HCT116 (cell line): ENCODE measurements around the gene LCN2. TPM values are rescaled to one million over a fixed set of nuclear protein-coding genes. Genes with fewer than 3 reads are reported as not detected.

Experiments used
- ATAC-seq: fragments of 200-7000 bp; cut with Tn5 transposase; 2 replicates; pipeline ENCODE4 v1.9.1; 2020; ENCODE audit warnings: mild to moderate bottlenecking, moderate library complexity
- BruUV-seq: library from RNA; stranded (reverse); fragments of 400-500 nt; replicated peaks from 2 replicates; lab custom pipeline; 2021; lab: Mats Ljungman, UMichigan
- CTCF ChIA-PET: fragments of 300-600 bp; sonication (Branson Sonifier 250); formaldehyde crosslinking; loops from one replicate; lab custom pipeline; 2021; ENCODE audit warnings: antibody characterized with exemption; lab: Charles Lee
- POLR2A ChIA-PET: fragments of 300-600, 350-600 bp; sonication (Branson Sonifier 250); formaldehyde crosslinking; loops from one replicate; lab custom pipeline; 2021; ENCODE audit warnings: antibody characterized with exemption; lab: Charles Lee
- RAD21 ChIA-PET, 2 experiments: fragments of 300-600 bp; sonication (Branson Sonifier 250); formaldehyde crosslinking; loops; one replicate each; lab custom pipeline; 2023; ENCODE audit warnings: low total read pairs in 2 of 2; ENCODE audit not compliant: uncharacterized antibody in 2 of 2, unreplicated experiment in 2 of 2, low non-redundant PET in 1 of 2; lab: Charles Lee
- DNase-seq: peaks from one replicate; pipeline ENCODE4 v3.0.0-alpha.2; 2010; ENCODE audit warnings: low read depth, low spot score
- H2AFZ ChIP-seq: fragments of 200-600 bp; shearing (Covaris generic), sonication (generic); 2 replicates; pipeline ENCODE4 v1.6.1; 2017; ENCODE audit warnings: low read depth, mixed run types, mixed read lengths, antibody characterized with exemption, low read length; ENCODE audit not compliant: poor library complexity, severe bottlenecking
- H3K27ac ChIP-seq: 2 replicates; pipeline ENCODE4 v1.5.1; 2012; ENCODE audit warnings: low read depth, low read length
- H3K27me3 ChIP-seq: fragments of 200-600 bp; sonication (generic); 2 replicates; pipeline ENCODE4 v1.6.1; 2016; ENCODE audit warnings: mixed run types, low read length, mixed read lengths; ENCODE audit not compliant: insufficient read depth
- H3K36me3 ChIP-seq, 2 experiments: fragments of 200-500 bp in 1 of 2; fragments of 200-600 bp in 1 of 2; sonication (Bioruptor generic) in 1 of 2; sonication (generic) in 1 of 2; 2 replicates each; pipeline versions ENCODE4 v1.5.1 to v1.6.1; 2014 to 2016; ENCODE audit warnings: low read length in 2 of 2, inconsistent platforms in 1 of 2, mixed read lengths in 1 of 2, mixed run types in 1 of 2; ENCODE audit not compliant: insufficient read depth in 2 of 2, control insufficient read depth in 1 of 2
- H3K4me1 ChIP-seq, 2 experiments: fragments of 200-600 bp in 1 of 2; sonication (generic) in 1 of 2; 2 replicates each; pipeline versions ENCODE4 v1.5.1 to v1.6.1; 2012 to 2017; ENCODE audit warnings: low read length in 2 of 2, inconsistent platforms in 1 of 2, mild to moderate bottlenecking in 1 of 2, mixed read lengths in 1 of 2, mixed run types in 1 of 2, moderate library complexity in 1 of 2; ENCODE audit not compliant: insufficient read depth in 2 of 2, control insufficient read depth in 1 of 2
- H3K4me2 ChIP-seq: fragments of 200-600 bp; sonication (generic); 2 replicates; pipeline ENCODE4 v1.6.1; 2017; ENCODE audit warnings: mixed run types, low read length, mixed read lengths
- H3K4me3 ChIP-seq, 2 experiments: fragments of 200-600 bp in 1 of 2; sonication (generic) in 1 of 2; replicated peaks in 1 of 2; 2 replicates each; pipeline ENCODE4 v1.5.1; 2011 to 2016; ENCODE audit warnings: low read length in 2 of 2, control low read depth in 1 of 2, low read depth in 1 of 2, mild to moderate bottlenecking in 1 of 2, mixed read lengths in 1 of 2, mixed run types in 1 of 2
- H3K79me2 ChIP-seq: fragments of 200-600 bp; sonication (generic); 2 replicates; pipeline ENCODE4 v1.6.1; 2017; ENCODE audit warnings: mild to moderate bottlenecking, mixed run types, low read length, moderate library complexity, mixed read lengths; ENCODE audit not compliant: insufficient read depth
- H3K9ac ChIP-seq: fragments of 200-600 bp; sonication (generic); 2 replicates; pipeline ENCODE4 v1.6.1; 2016; ENCODE audit warnings: low read length, mixed read lengths
- H3K9me2 ChIP-seq: fragments of 200-600 bp; sonication (generic), shearing (Covaris generic); 2 replicates; pipeline ENCODE4 v1.6.1; 2017; ENCODE audit warnings: mixed run types, mild to moderate bottlenecking, moderate library complexity; ENCODE audit not compliant: insufficient read depth
- H3K9me3 ChIP-seq, 2 experiments: fragments of 200-500 bp in 1 of 2; fragments of 200-600 bp in 1 of 2; sonication (Bioruptor generic) in 1 of 2; sonication (generic) in 1 of 2; 2 replicates each; pipeline ENCODE4 v1.6.1; 2014 to 2017; ENCODE audit warnings: low read length in 2 of 2, mixed read lengths in 2 of 2, inconsistent platforms in 1 of 2, low read depth in 1 of 2, mild to moderate bottlenecking in 1 of 2, mixed run types in 1 of 2, moderate library complexity in 1 of 2; ENCODE audit not compliant: control insufficient read depth in 1 of 2, insufficient read depth in 1 of 2
- H4K20me1 ChIP-seq: fragments of 200-600 bp; sonication (generic), shearing (Covaris generic); 2 replicates; pipeline ENCODE4 v1.6.1; 2017; ENCODE audit warnings: mixed run types, mild to moderate bottlenecking, moderate library complexity; ENCODE audit not compliant: insufficient read depth
- CBX3 ChIP-seq: IDR thresholded peaks from 2 replicates; pipeline ENCODE4 v1.6.1; 2012; ENCODE audit warnings: low read depth
- CEBPB ChIP-seq: IDR thresholded peaks from 2 replicates; pipeline ENCODE4 v1.6.1; 2012; ENCODE audit warnings: low read depth
- EGR1 ChIP-seq: IDR thresholded peaks from 2 replicates; pipeline ENCODE4 v1.6.1; 2012; ENCODE audit warnings: low read depth
- ELF1 ChIP-seq: IDR thresholded peaks from 2 replicates; pipeline ENCODE4 v1.6.1; 2012; ENCODE audit warnings: low read depth, borderline replicate concordance
- EZH2 ChIP-seq: fragments of 200-600 bp; sonication (generic); IDR thresholded peaks from 2 replicates; pipeline ENCODE4 v1.6.1; 2017; ENCODE audit warnings: antibody characterized with exemption, mixed run types
- EZH2phosphoT487 ChIP-seq: fragments of 200-600 bp; IDR thresholded peaks from 2 replicates; pipeline ENCODE4 v1.6.1; 2018; ENCODE audit warnings: antibody characterized with exemption, borderline replicate concordance
- FOSL1 ChIP-seq: IDR thresholded peaks from 2 replicates; pipeline ENCODE4 v1.6.1; 2012; ENCODE audit warnings: low read depth
- POLR2A ChIP-seq: IDR thresholded peaks from 2 replicates; pipeline ENCODE4 v1.7.0; 2011; ENCODE audit warnings: borderline replicate concordance; ENCODE audit not compliant: insufficient read depth, insufficient read length; ENCODE audit errors: extremely low read depth
- POLR2AphosphoS5 ChIP-seq: IDR thresholded peaks from 2 replicates; pipeline ENCODE4 v1.6.1; 2011; ENCODE audit warnings: mild to moderate bottlenecking, low read depth, low read length, moderate library complexity
- RAD21 ChIP-seq: IDR thresholded peaks from 2 replicates; pipeline ENCODE4 v1.6.1; 2012; ENCODE audit warnings: low read depth, mild to moderate bottlenecking
- SIN3A ChIP-seq: IDR thresholded peaks from 2 replicates; pipeline ENCODE4 v1.6.1; 2012; ENCODE audit warnings: low read depth
- SP1 ChIP-seq: IDR thresholded peaks from 2 replicates; pipeline ENCODE4 v1.6.1; 2012; ENCODE audit warnings: low read depth
- SRF ChIP-seq: IDR thresholded peaks from 2 replicates; pipeline ENCODE4 v1.6.1; 2012; ENCODE audit warnings: low read depth
- TCF7L2 ChIP-seq: IDR thresholded peaks from 2 replicates; pipeline ENCODE4 v1.7.0; 2011; ENCODE audit warnings: borderline replicate concordance, inconsistent platforms; ENCODE audit not compliant: insufficient read depth, insufficient read length; ENCODE audit errors: extremely low read depth
- YY1 ChIP-seq: IDR thresholded peaks from 2 replicates; pipeline ENCODE4 v1.6.1; 2011; ENCODE audit warnings: low read length, low read depth, moderate library complexity, mild to moderate bottlenecking; ENCODE audit not compliant: insufficient replicate concordance; ENCODE audit errors: extremely low read depth
- ZBTB33 ChIP-seq: IDR thresholded peaks from 2 replicates; pipeline ENCODE4 v1.6.1; 2011; ENCODE audit warnings: mild to moderate bottlenecking, low read length, moderate library complexity; ENCODE audit not compliant: insufficient replicate concordance; ENCODE audit errors: extremely low read depth
- ZNF274 ChIP-seq: fragments of 200-500 bp; sonication (Bioruptor generic); IDR thresholded peaks from 2 replicates; pipeline ENCODE4 v1.6.1; 2014; ENCODE audit warnings: mild to moderate bottlenecking, low read depth, low read length, inconsistent platforms
- intact Hi-C: fragments of 100-400 bp; cut with micrococcal nuclease; formaldehyde crosslinking; loops from 2 replicates; pipeline ENCODE4 v1.10.0; 2022
- total RNA-seq: library from RNA; stranded (reverse); gene quantifications from one replicate; pipeline ENCODE4 v1.2.1, GENCODE V29; 2021; ENCODE audit not compliant: unreplicated experiment
- TF ChIP-seq, protein P1 (sequence below): IDR thresholded peaks from 2 replicates; pipeline ENCODE4 v1.6.1; 2012
- TF ChIP-seq, protein P2 (sequence below): IDR thresholded peaks from 2 replicates; pipeline ENCODE4 v1.6.1; 2012; ENCODE audit warnings: low read depth

Gene LCN2
- total RNA-seq, 1 experiment from 2014 or later: 9.2 TPM

DNA sequence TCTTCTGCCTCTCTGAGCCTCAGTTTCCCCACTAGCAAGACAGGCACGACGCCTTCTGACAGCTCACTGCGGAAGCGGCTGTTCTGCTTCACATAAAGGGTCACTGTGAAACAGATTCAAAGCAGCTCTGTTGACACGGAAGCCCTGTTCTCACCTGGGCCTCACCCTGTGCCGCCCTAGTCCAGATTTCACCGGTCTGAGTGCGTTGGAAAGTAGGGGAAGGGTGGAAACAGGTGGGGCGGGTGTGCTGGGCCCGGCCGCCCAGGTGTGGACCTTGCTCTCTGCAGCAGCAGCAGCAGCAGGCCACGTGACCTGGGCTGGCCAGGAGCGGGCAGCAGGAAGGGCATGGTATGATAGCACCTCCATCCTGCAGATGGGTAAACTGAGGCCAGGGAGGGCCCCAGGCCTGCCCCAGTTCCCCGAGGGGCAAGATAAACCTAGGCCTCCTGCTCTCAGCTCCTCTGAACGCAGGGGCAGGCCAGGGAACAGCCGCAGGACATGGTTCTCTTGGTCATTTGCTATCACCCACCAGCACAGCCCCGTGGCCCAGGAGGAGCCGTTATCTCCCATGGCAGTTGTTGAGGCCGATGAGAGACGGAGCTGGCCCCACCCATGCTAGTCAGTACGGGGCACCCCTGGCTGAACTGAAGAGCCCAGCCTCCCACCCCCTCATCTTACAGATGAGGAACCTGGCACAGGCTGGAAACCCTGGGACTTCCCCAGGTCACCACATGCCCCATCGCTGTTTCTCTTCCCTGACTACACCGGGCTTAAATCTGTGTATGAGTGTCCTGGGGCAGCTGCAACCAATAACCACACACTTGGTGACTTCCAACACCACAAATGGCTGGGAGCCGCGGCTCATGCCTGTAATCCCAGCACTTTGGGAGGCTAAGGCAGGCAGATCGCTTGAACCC is 33.8 kb upstream of the LCN2 start:
- H3K36me3 ChIP-seq: no peaks in the 10 kb centered on the region
- H3K9ac ChIP-seq: no peak overlapping the region
- BruUV-seq: no TSS peak

More for the DNA sequence above, 33.8 kb upstream of the LCN2 start:
- Histone ChIP-seq H3K4me3 (no peak overlapping the region), H3K9me3 (no peaks in the 10 kb centered on the region), H3K4me2 (no peak overlapping the region), H3K4me1 (peaks cover 3 to 4% of the 10 kb centered on the region in 2 experiments; a peak in 3 of 4 replicates), H2AFZ (no peak overlapping the region), H3K27me3 (no peaks in the 10 kb centered on the region), H3K9me2 (no peaks in the 10 kb centered on the region), H4K20me1 (no peaks in the 10 kb centered on the region), H3K27ac (no peak overlapping the region), H3K79me2 (no peaks in the 10 kb centered on the region)
- DNase-seq: no peak
- CTCF ChIA-PET: interaction anchor here (0.9 to 1.9 kb wide), 3 partner anchors 10 to 32 kb away, joined by 3 to 8 read pairs (median 4); no protein-coding TSS in a partner anchor
- no peak for ATAC-seq
- POLR2A ChIA-PET: no interaction called here
- TF ChIP-seq ELF1: no peak
- TF ChIP-seq SIN3A: no peak
- TF ChIP-seq, protein P1, sequence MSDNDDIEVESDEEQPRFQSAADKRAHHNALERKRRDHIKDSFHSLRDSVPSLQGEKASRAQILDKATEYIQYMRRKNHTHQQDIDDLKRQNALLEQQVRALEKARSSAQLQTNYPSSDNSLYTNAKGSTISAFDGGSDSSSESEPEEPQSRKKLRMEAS: no peak
- TF ChIP-seq SRF: no peak
- no peak for TF ChIP-seq CBX3
- TF ChIP-seq POLR2A: no peak
- no peak for TF ChIP-seq SP1
- no peak for TF ChIP-seq CEBPB
- TF ChIP-seq, protein P2, sequence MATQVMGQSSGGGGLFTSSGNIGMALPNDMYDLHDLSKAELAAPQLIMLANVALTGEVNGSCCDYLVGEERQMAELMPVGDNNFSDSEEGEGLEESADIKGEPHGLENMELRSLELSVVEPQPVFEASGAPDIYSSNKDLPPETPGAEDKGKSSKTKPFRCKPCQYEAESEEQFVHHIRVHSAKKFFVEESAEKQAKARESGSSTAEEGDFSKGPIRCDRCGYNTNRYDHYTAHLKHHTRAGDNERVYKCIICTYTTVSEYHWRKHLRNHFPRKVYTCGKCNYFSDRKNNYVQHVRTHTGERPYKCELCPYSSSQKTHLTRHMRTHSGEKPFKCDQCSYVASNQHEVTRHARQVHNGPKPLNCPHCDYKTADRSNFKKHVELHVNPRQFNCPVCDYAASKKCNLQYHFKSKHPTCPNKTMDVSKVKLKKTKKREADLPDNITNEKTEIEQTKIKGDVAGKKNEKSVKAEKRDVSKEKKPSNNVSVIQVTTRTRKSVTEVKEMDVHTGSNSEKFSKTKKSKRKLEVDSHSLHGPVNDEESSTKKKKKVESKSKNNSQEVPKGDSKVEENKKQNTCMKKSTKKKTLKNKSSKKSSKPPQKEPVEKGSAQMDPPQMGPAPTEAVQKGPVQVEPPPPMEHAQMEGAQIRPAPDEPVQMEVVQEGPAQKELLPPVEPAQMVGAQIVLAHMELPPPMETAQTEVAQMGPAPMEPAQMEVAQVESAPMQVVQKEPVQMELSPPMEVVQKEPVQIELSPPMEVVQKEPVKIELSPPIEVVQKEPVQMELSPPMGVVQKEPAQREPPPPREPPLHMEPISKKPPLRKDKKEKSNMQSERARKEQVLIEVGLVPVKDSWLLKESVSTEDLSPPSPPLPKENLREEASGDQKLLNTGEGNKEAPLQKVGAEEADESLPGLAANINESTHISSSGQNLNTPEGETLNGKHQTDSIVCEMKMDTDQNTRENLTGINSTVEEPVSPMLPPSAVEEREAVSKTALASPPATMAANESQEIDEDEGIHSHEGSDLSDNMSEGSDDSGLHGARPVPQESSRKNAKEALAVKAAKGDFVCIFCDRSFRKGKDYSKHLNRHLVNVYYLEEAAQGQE: no peak
- no peak for TF ChIP-seq YY1
- TF ChIP-seq POLR2AphosphoS5: no peak
- no peak for TF ChIP-seq EZH2
- TF ChIP-seq TCF7L2: no peak
- TF ChIP-seq ZNF274: no peak
- no peak for TF ChIP-seq ZBTB33
- no peak for TF ChIP-seq EZH2phosphoT487
- no peak for TF ChIP-seq EGR1
- TF ChIP-seq FOSL1: no peak
- no peak for TF ChIP-seq RAD21
- RAD21 ChIA-PET: no interaction called here
- intact Hi-C loops: no loop called here
